H9 (cell line): ENCODE results near the gene GLRX. TPM values are rescaled to one million over a fixed set of nuclear protein-coding genes. Genes with fewer than 3 reads are reported as not detected.

ENCODE experiments used
- DNase-seq: peaks from one replicate; pipeline ENCODE4 v3.0.0-alpha.2; 2017
- H2AFZ ChIP-seq: one replicate; pipeline ENCODE4 v1.6.1; 2013; ENCODE audit warnings: mild to moderate bottlenecking, low read length, control low read depth, moderate library complexity
- H2AK5ac ChIP-seq: 2 replicates; pipeline ENCODE4 v1.6.1; 2013; ENCODE audit warnings: low read length, control low read depth, mixed read lengths; ENCODE audit not compliant: insufficient read length
- H2BK120ac ChIP-seq: one replicate; pipeline ENCODE4 v1.6.1; 2013; ENCODE audit warnings: low read depth, mild to moderate bottlenecking, low read length, control low read depth, inconsistent platforms; ENCODE audit not compliant: poor library complexity, severe bottlenecking
- H2BK12ac ChIP-seq: 2 replicates; pipeline ENCODE4 v1.6.1; 2013; ENCODE audit warnings: low read length, control low read depth, mixed read lengths, low read depth; ENCODE audit not compliant: insufficient read length
- H2BK15ac ChIP-seq: 2 replicates; pipeline ENCODE4 v1.6.1; 2013; ENCODE audit warnings: low read depth, low read length, control low read depth
- H2BK20ac ChIP-seq: one replicate; pipeline ENCODE4 v1.6.1; 2013; ENCODE audit warnings: low read depth, mild to moderate bottlenecking, low read length, control low read depth, inconsistent platforms; ENCODE audit not compliant: poor library complexity, severe bottlenecking
- H2BK5ac ChIP-seq: 2 replicates; pipeline ENCODE4 v1.6.1; 2013; ENCODE audit warnings: low read length, control low read depth, mixed read lengths; ENCODE audit not compliant: insufficient read length
- H3K14ac ChIP-seq: 2 replicates; pipeline ENCODE4 v1.6.1; 2013; ENCODE audit warnings: low read length, control low read depth; ENCODE audit not compliant: insufficient read depth
- H3K18ac ChIP-seq: 2 replicates; pipeline ENCODE4 v1.6.1; 2013; ENCODE audit warnings: low read depth, mild to moderate bottlenecking, mixed read lengths, low read length, control low read depth; ENCODE audit not compliant: insufficient read length
- H3K23ac ChIP-seq: 2 replicates; pipeline ENCODE4 v1.6.1; 2013; ENCODE audit warnings: low read length, control low read depth, mixed read lengths, low read depth; ENCODE audit not compliant: insufficient read length
- H3K23me2 ChIP-seq: 2 replicates; pipeline ENCODE4 v1.6.1; 2013; ENCODE audit warnings: low read depth, mild to moderate bottlenecking, mixed read lengths, low read length, control low read depth; ENCODE audit not compliant: insufficient read length, poor library complexity, severe bottlenecking
- H3K27ac ChIP-seq: 2 replicates; pipeline ENCODE4 v1.5.1; 2013; ENCODE audit warnings: low read length, control low read depth, mixed read lengths, low read depth; ENCODE audit not compliant: insufficient read length
- H3K27me3 ChIP-seq: 2 replicates; pipeline ENCODE4 v1.6.1; 2013; ENCODE audit warnings: low read length, control low read depth, inconsistent platforms; ENCODE audit not compliant: insufficient read depth
- H3K4ac ChIP-seq: 2 replicates; pipeline ENCODE4 v1.6.1; 2013; ENCODE audit warnings: low read depth, mild to moderate bottlenecking, control low read depth, inconsistent platforms, low read length, moderate library complexity
- H3K4me1 ChIP-seq: 2 replicates; pipeline ENCODE4 v1.6.1; 2013; ENCODE audit warnings: low read length, control low read depth, inconsistent platforms; ENCODE audit not compliant: insufficient read depth
- H3K4me2 ChIP-seq: 2 replicates; pipeline ENCODE4 v1.6.1; 2013; ENCODE audit warnings: low read length, control low read depth, mixed read lengths; ENCODE audit not compliant: insufficient read length, insufficient read depth
- H3K56ac ChIP-seq: 2 replicates; pipeline ENCODE4 v1.6.1; 2013; ENCODE audit warnings: low read depth, mild to moderate bottlenecking, mixed read lengths, low read length, control low read depth; ENCODE audit not compliant: insufficient read length
- H3K79me1 ChIP-seq: 2 replicates; pipeline ENCODE4 v1.6.1; 2013; ENCODE audit warnings: low read depth, mild to moderate bottlenecking, moderate library complexity, low read length, control low read depth, inconsistent platforms; ENCODE audit not compliant: insufficient read depth, poor library complexity, severe bottlenecking
- H3K79me2 ChIP-seq: 2 replicates; pipeline ENCODE4 v1.6.1; 2013; ENCODE audit warnings: low read length, control low read depth, inconsistent platforms; ENCODE audit not compliant: insufficient read depth
- H3K9ac ChIP-seq: 2 replicates; pipeline ENCODE4 v1.6.1; 2013; ENCODE audit warnings: low read length, control low read depth, mixed read lengths; ENCODE audit not compliant: insufficient read length; ENCODE audit errors: extremely low read depth
- H3K9me3 ChIP-seq: one replicate; pipeline ENCODE4 v1.6.1; 2013; ENCODE audit warnings: low read depth, low read length, inconsistent platforms; ENCODE audit not compliant: control insufficient read depth
- H3T11ph ChIP-seq: one replicate; pipeline ENCODE4 v1.6.1; 2013; ENCODE audit warnings: mild to moderate bottlenecking, low read length, control low read depth, inconsistent platforms
- H4K20me1 ChIP-seq: one replicate; pipeline ENCODE4 v1.6.1; 2013; ENCODE audit not compliant: control insufficient read depth, insufficient read length, insufficient read depth
- H4K5ac ChIP-seq: 2 replicates; pipeline ENCODE4 v1.6.1; 2013; ENCODE audit warnings: low read depth, mild to moderate bottlenecking, mixed read lengths, low read length, control low read depth; ENCODE audit not compliant: insufficient read length
- H4K8ac ChIP-seq: replicated peaks from 2 replicates; pipeline ENCODE4 v1.6.1; 2013; ENCODE audit warnings: low read length, control low read depth, mixed read lengths, low read depth; ENCODE audit not compliant: insufficient read length
- H4K91ac ChIP-seq: 2 replicates; pipeline ENCODE4 v1.6.1; 2013; ENCODE audit warnings: low read depth, mild to moderate bottlenecking, moderate library complexity, mixed read lengths, low read length, control low read depth; ENCODE audit not compliant: insufficient read length
- H3K27ac Mint-ChIP-seq, 3 experiments: 2 replicates in 2 of 3; 3 replicates in 1 of 3; pipeline ENCODE4 v1.8.0; 2020 to 2021; ENCODE audit warnings: mixed read lengths in 3 of 3, mild to moderate bottlenecking in 1 of 3, moderate library complexity in 1 of 3
- H3K27me3 Mint-ChIP-seq: 2 replicates; pipeline ENCODE4 v1.8.0; 2021; ENCODE audit warnings: low read depth, mild to moderate bottlenecking, moderate library complexity, mixed read lengths
- H3K36me3 Mint-ChIP-seq, 3 experiments: 2 replicates in 2 of 3; 3 replicates in 1 of 3; pipeline ENCODE4 v1.8.0; 2020 to 2021; ENCODE audit warnings: low read depth in 3 of 3, mixed read lengths in 3 of 3; ENCODE audit not compliant: insufficient read depth in 1 of 3
- H3K4me1 Mint-ChIP-seq, 2 experiments: 2 replicates each; pipeline ENCODE4 v1.8.0; 2020; ENCODE audit warnings: mixed read lengths in 2 of 2
- H3K4me3 Mint-ChIP-seq, 2 experiments: 2 replicates in 1 of 2; 3 replicates in 1 of 2; pipeline ENCODE4 v1.8.0; 2020 to 2021; ENCODE audit warnings: mild to moderate bottlenecking in 2 of 2, mixed read lengths in 2 of 2, moderate library complexity in 1 of 2
- H3K9me3 Mint-ChIP-seq, 2 experiments: 2 replicates in 1 of 2; 3 replicates in 1 of 2; pipeline ENCODE4 v1.8.0; 2020; ENCODE audit warnings: mild to moderate bottlenecking in 2 of 2, mixed read lengths in 2 of 2, moderate library complexity in 1 of 2
- WGBS: extraction: QIAGEN DNeasy Blood & Tissue Kit; methylation state at CpG from one replicate; pipeline ENCODE4 v1.1.7; 2013; ENCODE audit warnings: missing lambda C conversion rate, low lambda C conversion rate, mixed read lengths; ENCODE audit not compliant: insufficient read length; ENCODE audit errors: extremely low coverage; 5-methylcytosine and 5-hydroxymethylcytosine counted together
- total RNA-seq: library from RNA; stranded (reverse); gene quantifications from 2 replicates; pipeline ENCODE4 v1.2.1, GENCODE V29; 2021
- TF ChIP-seq, protein P1 (sequence below): fragments of 200-600 bp; sonication (generic); conservative IDR thresholded peaks from 3 replicates; pipeline ENCODE4 v1.8.0; 2021; ENCODE audit warnings: antibody characterized with exemption, mild to moderate bottlenecking

Gene GLRX
- total RNA-seq, 1 experiment from 2014 or later: 13.8 TPM

DNA sequence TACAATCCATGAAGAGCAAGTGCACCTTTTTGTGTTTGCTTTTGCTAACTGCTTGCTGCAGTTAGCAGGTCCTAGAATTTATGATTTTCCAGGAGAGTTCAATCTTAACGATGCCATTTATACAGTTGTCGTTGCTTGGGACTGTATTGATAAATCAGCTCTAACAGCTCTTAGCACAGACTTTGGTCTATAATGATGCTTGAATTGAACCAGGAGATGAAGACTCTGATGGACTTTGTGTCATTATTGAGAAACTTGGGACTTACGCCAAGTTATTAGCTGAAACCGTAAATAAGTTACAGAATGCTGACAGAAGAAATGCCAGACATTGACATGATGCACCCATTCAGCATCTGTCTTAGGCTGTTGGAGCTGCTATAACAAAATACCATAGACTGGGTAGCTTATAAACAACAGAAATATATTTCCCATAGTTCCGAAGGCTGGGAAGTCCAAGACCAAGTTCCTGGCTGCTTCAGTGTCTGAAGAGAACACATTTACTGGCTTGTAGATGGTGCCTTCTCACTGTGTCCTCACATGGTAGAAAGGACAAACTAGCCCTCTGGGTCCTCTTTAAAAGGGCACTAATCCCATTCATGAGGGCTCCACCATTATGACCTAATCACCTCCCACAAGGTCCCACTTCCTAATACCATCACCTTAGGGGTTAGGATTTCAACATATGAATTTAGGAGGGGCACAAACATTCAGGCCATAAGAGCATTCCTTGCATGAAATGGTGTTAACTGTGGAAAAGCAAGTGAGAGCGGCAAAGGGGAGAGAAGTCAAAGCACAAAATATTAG lies 17.6 kb downstream of the GLRX start:
- H4K5ac ChIP-seq: no peak overlapping the region
- H4K20me1 ChIP-seq: no peaks in the 10 kb centered on the region
- DNase-seq: no peak
- Mint-ChIP-seq H3K27ac (no peak overlapping the region), H3K36me3 (no peaks in the 10 kb centered on the region), H3K4me1 (peaks cover 17% of the 10 kb centered on the region in 2 experiments), H3K4me3 (no peak overlapping the region), H3K9me3 (no peaks in the 10 kb centered on the region), H3K27me3 (no peaks in the 10 kb centered on the region)
- H3K23me2 ChIP-seq: no peaks in the 10 kb centered on the region
- no peak overlapping the region for H3K4ac ChIP-seq
- H3K9ac ChIP-seq: no peak overlapping the region
- H3K4me1 ChIP-seq: peaks cover 2% of the 10 kb centered on the region; the same call in 1 of the 2 replicates
- no peak overlapping the region for H2AFZ ChIP-seq
- H3T11ph ChIP-seq: no peak overlapping the region
- H3K4me2 ChIP-seq: no peak overlapping the region
- no peaks in the 10 kb centered on the region for H3K79me1 ChIP-seq
- no peak overlapping the region for H2BK120ac ChIP-seq
- H3K56ac ChIP-seq: no peak overlapping the region
- H3K79me2 ChIP-seq: no peaks in the 10 kb centered on the region
- no peak overlapping the region for H2BK12ac ChIP-seq
- no peaks in the 10 kb centered on the region for H3K9me3 ChIP-seq
- no peak overlapping the region for H2BK5ac ChIP-seq
- no peak overlapping the region for H4K91ac ChIP-seq
- no peak overlapping the region for H2BK15ac ChIP-seq
- H4K8ac ChIP-seq: no peak overlapping the region
- no peaks in the 10 kb centered on the region for H3K27me3 ChIP-seq
- WGBS: no CpG with 5 or more reads among the region's 6 CpGs
- H3K23ac ChIP-seq: no peak overlapping the region
- H3K18ac ChIP-seq: no peak overlapping the region
- H3K27ac ChIP-seq: no peak overlapping the region
- H2BK20ac ChIP-seq: no peak overlapping the region
- no peak overlapping the region for H3K14ac ChIP-seq
- TF ChIP-seq, protein P1, sequence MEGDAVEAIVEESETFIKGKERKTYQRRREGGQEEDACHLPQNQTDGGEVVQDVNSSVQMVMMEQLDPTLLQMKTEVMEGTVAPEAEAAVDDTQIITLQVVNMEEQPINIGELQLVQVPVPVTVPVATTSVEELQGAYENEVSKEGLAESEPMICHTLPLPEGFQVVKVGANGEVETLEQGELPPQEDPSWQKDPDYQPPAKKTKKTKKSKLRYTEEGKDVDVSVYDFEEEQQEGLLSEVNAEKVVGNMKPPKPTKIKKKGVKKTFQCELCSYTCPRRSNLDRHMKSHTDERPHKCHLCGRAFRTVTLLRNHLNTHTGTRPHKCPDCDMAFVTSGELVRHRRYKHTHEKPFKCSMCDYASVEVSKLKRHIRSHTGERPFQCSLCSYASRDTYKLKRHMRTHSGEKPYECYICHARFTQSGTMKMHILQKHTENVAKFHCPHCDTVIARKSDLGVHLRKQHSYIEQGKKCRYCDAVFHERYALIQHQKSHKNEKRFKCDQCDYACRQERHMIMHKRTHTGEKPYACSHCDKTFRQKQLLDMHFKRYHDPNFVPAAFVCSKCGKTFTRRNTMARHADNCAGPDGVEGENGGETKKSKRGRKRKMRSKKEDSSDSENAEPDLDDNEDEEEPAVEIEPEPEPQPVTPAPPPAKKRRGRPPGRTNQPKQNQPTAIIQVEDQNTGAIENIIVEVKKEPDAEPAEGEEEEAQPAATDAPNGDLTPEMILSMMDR: no peak
- H2AK5ac ChIP-seq: no peak overlapping the region
